ENCODE data around the gene DGCR6L.
"Not testable (repeated sequence)": the region's sequence is repeated elsewhere in the genome, so short reads cannot be mapped to it uniquely, and the experiment has no call there.

DNA sequence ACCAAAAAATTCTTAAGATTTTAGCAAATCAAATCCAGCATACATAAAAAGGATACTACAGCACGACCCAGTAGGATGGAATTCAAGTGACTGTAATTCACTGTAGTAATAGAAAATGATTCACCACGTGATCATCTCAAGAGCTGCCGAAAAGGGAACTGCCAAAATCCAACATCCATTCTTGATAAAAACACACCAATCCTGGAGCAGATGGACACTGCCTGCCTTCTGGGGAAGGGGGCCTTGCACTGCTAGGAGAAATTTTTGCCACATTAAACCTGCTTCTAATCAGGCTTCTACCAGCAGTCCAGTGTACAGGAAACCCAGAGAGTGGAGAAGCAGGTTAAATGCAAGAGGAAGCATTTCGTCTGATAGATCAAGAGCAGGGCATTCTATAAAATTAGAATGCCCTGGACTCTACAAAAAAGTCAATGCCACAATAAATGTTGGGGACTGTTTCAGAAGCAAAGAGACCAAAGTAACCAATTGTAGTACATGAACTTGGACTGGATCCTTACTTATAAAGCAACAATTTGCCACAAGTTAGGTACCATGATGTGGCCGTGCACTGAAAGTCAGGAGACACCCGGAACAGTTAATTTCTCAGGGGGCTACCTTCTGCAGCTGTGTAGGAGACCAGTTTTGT, 1.7 kb downstream of the DGCR6L start:
- not testable (repeated sequence) for TF ChIP-seq POLR2A (IDR thresholded peaks at IDR 0.05); POLR2AphosphoS5 (IDR thresholded peaks at IDR 0.05; ENCODE audit: insufficient read depth in 1 of 2, low read depth in 1 of 2)
- TF ChIP-seq, protein P1, sequence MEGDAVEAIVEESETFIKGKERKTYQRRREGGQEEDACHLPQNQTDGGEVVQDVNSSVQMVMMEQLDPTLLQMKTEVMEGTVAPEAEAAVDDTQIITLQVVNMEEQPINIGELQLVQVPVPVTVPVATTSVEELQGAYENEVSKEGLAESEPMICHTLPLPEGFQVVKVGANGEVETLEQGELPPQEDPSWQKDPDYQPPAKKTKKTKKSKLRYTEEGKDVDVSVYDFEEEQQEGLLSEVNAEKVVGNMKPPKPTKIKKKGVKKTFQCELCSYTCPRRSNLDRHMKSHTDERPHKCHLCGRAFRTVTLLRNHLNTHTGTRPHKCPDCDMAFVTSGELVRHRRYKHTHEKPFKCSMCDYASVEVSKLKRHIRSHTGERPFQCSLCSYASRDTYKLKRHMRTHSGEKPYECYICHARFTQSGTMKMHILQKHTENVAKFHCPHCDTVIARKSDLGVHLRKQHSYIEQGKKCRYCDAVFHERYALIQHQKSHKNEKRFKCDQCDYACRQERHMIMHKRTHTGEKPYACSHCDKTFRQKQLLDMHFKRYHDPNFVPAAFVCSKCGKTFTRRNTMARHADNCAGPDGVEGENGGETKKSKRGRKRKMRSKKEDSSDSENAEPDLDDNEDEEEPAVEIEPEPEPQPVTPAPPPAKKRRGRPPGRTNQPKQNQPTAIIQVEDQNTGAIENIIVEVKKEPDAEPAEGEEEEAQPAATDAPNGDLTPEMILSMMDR (IDR thresholded peaks at IDR 0.05), result not testable (repeated sequence)
